Activated CD4-positive, CD25-positive, alpha-beta regulatory T cell (primary cell): ENCODE results near the gene TBC1D2B.

Experiments used
- DNase-seq, 4 experiments: peaks; one replicate each; lab custom pipeline; 2025; lab: John Stamatoyannopoulos, UW

The TBC1D2B gene

DNA sequence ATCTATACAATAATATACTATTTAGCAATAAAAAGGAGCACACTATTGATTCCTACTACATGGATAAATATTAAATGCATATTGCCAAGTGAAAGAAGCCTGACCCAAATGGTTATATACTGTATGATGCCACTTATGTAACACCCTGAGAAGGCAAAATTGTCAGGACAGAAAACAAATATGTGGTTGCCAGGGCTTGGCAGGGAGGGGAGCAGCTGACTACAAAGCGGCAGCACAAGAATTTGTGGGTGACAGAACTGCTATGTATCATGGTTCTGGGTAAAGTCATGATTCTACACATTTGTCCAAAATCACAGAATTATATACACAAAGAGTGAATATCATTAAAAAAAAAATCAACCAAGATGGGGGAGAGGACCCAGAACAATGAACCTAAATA is 22.5 kb downstream of the TBC1D2B start:
- no peak for DNase-seq

DNA sequence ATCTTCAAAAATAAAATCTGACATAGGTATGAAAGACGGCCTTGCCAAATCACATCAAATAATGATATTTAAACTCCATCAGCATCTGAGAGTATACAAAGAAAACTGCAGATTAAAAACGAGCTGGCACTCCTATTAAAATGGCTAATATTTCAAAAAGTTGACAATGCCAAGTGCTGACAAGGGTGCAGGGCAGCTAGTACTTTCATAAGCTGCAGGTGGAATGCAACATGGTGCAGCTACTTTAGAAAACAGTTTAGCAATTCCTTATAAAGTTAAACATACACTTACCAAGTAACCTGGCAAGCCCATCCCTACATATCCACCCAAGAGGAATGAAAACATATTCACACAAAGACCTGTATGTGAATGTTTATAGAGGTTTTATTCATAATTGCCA is 23.0 kb downstream of the TBC1D2B start:
- no peak for DNase-seq

DNA sequence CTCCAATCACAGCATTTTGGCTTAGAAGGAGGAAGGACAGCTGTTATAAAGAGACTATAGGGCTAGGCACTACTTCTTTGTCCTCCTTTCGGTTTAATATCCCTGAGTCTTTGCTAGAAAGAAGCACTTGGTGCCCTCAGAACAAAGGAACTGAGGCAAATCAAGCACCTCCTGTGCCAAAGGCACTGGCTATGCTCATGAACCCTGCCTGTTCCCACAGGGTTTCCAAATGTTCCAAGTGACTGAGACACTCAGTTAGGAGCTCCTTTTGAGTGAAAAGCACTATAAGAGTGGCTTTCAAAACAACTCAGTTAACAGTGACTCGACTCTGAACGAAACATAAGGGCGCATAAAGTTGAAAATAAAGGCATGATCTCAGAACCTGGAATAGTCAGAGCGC is 25.0 kb downstream of the TBC1D2B start:
- DNase-seq: no peak

DNA sequence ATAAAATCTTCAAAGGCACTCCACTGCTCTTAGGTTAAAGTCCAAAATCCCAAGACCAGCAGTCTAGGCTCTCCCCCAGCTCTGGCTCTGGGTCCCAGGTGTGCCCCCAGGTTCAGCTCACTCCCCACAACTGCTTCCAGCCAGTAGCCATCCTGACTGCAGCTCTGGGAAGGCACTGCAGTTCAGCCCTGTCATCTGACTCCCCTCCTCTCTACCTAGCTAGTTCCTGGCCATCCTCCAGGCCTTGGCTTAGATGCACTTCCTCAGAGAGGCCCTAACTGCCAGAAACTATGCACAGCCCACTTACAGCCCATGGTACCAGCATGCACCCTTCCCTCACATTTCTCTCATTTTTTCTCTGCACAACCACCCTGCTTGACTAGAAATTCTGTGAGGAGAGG is 25.5 kb downstream of the TBC1D2B start:
- DNase-seq: no peak

DNA sequence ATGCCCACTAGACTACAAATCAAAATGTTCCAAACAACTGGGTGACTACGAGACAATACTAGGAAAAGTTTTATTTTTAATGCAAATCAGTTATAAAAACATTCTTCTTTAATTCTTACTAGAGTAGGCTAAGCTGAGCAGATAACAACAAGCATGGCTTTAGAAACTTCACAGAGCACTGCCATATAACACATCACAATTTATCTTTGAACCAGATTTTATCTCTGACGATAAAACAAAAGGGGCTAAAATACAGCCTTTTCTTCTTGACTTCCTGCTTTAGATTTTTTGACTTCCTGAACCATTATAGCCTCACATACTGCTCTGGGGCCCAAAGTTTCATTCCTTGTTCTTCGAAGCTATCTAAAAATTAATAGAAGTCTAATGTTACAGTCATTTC is 25.9 kb downstream of the TBC1D2B start:
- no peak for DNase-seq

DNA sequence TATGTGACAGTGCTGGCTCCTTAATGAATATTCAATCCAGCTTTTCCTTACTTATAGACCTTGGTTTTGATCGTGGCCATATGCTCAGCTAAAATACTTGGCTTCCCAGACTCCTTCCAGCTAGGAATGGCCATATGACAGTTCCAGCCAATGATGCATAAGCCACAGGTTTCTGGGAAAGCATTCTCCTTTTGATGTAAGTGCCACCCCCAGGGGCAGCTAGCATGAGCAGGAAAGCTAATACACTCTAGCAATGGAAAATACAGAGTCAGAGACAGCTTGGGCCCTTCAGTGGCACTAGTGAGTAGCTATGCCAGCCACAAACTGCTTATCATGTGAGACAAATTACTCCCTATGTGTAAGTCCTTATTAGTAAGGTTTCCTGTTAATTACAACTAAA is 26.7 kb downstream of the TBC1D2B start:
- no peak for DNase-seq

DNA sequence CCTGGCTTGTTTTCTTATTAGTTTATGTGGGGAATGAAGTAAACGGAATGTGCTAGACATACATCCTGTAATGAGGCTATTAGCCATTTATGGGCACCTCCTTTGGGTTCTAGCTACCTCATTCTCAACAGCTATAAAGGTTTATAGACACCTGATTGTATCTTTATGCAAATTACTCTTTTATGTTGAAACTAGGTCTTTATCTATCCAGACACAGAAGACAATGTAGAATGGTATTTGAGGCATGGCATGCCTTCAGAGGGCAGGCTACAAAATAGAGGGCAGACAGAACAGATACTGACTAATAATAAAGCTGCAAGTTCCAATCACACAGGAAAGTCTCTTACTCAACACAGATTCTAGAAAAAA is 27.1 kb downstream of the TBC1D2B start:
- no peak for DNase-seq

DNA sequence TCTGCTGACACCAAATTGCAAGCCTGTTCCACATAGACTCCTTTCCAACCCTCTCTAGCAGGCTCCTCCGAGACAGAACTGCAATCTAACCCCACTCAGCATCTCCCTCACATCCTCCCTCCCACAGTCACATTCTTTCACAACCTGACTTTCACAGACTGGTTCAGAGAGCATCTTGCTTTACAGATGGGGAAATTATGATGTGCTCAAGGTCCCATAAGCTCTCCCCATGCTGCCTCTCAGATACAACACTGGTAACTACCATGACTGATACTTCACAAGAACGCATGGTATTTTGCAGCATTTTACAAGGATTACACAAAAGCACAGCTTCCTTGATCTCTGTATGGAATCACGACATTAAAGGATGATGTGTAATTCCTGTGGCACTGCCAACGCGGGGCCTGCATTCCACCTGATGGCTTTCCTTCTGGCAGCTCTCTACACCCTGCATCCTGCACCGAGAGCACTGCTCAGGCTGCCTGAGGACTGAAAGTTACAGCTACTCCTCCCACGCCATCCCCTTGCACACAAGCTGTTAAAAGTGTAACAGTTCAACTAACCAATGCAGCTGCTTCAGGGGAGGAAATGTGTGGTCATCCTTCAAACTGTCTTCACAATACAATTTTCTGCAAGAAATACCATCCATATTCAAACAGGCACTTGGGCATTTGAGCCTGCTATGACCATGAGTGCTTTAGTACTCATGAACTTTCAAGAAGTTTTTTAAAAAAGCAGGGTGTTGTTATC is 27.6 kb downstream of the TBC1D2B start:
- DNase-seq: peak in 1 of 4 experiments; percentile 29

DNA sequence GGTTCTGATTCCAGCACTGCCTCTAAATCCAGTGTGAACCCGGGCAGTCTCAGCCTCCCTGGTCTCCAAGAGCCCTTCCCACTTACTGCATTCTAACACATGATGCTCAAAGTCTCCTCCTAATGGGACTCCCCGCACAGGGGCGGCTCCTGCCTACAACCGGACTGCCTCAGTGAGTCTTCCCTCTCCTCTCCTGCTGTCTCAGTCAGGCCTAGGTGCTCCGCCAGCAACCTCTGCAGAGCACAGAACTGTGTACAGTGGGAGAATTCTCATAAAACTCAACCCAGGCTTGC is 28.9 kb downstream of the TBC1D2B start:
- no peak for DNase-seq

DNA sequence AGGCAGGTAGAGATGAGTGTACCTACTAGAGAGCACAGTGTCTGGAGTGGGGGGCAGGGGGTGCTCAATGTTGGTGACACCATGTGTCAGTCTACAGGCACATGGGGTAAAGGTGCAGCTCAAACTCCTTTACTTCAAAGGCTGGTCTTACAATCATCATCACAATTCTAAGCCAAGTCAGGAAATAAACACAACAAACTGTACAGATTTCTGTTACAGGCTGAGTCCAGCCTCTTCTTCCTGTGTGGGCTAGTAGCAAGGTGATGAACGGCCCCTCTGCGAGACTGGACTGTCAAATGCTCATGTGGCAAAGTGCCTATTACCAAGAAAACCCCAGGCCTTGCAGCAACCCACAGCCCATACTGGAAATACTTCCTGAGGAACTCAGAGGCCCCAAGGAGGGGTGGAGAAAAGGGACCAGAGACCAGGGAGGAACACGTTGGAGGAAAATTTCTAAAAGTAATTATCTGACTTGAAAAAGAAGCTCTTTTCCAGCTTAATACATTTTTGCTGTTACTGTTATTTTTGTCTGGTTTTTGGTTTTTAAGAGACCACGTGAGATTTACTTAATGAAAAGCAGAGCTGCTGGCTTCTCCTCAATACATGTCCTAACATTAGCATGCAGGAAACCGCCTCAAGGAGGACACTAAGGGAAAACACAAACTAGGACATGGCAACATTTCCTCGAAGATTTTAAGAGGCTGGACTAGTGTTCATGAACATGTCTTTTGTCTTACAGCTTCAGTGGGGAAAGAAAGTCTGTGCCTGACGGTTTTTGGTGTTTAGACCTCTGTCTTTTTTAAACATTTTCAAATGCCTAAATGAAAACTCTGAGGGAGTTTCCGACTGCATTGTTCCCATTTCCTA is 29.5 kb downstream of the TBC1D2B start:
- DNase-seq: no peak

DNA sequence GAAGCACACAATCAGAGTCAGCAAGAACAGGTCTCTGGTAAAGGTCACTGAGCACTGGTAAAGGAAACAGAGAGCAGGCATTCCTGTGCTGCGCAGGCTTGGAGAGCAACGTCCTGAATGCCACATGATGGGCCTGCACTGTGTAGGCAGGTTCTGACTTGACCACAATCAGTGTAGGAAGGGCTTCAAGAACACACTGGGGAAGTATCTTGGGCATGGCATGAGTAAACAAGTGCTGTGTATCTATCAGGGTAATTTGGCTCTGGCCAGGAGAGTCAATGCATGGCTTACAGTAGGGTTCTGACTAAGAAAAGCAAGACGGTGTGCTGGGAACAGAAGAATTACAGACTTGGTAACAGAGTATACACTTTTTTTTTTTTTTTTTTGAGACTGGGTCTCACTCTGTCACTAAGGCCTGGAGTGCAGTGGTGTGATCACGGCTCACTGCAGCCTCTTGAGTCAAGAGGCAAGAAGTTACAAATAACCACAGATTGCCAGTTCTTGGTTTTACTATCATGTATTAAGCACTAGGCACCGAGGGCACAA is 30.6 kb downstream of the TBC1D2B start:
- no peak for DNase-seq

DNA sequence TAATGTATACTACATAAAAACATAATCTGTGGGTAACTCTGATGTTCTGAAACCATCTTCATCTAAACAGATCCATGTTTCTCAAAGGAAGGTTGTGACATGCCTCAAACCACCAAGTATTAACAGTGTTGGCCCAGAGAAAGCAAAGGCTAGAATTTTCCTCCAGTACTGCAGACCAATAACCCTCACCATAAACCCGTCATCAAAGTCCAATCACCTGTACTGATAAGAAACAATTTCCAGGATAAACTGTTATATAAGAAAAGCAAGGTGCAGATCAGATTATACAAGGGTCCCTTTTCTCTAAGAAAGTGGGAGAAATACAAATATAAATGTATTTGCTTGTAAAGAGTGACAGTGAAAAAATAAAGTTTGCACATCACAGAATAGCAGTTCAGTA is 32.3 kb downstream of the TBC1D2B start:
- no peak for DNase-seq

DNA sequence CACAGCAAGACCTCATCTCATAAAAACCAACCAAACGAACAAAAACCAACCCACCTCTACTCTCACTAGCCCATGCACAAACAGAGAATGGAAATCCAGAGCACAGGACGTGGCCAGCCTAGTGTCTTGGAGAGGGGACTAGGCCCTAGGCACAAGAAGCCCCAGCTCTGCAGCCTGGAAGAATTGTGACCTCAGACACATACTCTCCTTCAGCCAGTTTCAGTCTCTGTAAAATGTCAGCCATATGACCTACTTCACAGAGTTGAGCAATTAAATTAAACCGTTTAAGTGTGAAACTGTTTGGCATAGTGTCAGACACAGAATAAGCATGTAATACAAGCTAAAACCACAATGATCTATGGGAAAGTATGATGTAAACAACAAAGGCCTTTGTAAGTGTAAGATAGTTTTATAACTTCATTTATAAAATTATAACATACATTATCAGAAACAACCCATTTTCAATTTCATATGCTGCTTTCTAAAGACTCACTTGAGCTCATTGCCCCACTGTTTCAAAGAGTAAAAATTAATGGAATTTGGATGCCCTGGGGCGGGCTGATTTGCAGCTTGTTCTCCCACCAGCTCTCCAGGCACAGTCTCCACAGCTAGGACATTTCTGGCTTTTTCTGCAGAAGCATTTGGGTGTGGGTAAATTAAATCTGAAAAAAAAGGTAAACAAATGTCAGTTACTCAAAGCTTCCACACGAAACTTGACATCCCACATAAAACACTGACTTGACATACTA is 32.9 kb downstream of the TBC1D2B start:
- DNase-seq: no peak

DNA sequence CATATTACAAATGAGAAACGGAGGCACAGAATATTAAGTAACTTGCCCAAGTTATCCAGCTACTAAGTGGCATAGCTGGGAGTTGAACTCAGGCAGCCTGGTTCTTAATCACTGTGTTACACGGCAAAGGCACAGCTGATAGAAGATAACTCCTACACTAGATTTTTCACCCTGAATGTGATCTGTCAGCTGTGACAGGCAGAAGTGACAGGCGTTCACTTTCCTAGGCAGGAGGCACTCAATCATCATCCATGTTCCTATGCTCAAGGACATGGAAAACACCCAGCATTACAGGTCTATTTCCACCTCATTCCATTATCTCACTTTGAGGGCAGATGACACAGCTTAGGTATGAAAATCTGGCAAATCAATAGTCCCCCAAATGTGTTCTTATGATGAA is 35.6 kb downstream of the TBC1D2B start:
- DNase-seq: no peak

DNA sequence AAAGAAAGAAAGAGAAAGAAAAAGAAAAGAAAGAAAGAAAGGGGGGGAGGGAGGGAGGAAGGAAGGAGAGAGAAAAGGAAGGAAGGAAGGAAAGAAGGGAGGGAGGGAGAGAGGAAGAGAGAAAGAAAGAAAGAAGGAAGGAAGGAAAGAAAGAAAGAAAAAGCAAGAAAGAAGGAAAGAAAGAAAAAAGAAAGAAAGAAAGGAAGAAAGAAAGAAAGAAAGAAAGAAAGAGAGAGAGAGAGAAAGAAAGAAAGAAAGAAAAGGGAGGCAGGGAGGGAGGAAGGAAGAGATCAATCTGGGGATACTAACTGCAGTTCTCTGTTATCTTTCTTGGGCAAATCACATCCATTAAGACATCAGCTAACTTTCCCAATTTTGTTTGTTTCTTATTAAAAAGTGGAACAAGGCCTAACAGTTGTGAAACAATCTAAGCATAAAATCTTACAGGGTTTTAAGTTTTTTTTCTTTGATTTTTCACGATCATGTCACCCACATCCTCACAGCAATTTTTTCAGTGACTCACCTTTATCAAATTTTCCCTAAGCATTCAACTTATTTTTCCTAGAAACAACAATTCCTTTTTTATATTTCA is 36.8 kb downstream of the TBC1D2B start:
- no peak for DNase-seq

DNA sequence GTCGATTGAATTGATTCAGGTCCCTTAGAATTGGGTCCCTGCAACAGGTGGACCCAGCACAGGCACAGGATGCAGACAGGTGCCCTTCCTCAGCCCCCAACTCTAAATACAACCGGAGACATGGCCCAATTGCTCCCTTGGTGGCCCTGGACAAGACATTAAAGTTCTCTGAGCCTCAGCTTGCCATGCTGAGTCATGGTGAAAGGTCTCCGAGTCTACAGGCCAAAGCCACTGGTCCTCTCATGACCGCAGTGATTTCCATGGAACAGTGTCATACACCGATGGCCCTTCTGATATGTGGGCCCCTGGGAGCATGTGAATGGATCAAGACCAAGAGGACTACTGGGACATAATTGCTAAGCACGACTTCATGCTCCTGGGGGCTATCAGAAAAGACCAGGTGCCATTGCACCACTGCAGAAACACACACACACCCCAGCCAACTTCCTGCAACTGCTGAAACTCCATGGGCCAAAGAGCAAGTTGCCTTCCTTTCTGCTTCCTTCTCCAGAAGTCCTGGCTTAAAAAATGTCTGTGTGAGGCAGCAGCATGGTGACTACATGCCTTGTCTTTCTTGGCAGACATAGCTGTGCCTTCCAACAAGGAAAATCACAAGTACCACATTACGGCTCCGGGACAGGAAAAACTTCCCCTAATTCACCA is 38.8 kb downstream of the TBC1D2B start:
- no peak for DNase-seq

DNA sequence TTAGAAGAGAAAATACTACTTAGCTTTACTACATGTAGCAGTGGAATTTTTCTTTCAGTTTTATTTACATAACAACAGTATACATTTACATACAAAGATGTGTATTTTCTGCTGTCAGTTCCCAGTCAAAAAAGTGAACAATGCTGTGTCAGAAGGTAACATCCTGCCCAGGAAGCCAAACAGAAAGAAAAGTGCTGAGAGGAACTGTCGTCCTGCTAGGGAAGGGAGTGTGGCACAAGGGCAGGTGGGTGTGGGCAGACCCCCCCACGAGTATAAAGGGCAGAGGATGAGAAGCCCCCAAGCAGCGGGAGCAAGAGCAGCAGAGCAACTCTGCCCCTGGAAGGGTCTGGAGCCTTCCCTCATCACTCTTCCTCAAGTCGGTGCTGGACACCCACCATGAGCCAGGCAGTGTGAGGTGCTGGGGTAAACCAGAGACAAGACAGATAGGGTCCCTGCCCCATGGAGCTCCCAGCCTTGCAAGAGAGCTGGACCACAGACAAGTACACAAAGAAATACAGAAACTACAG is 39.7 kb downstream of the TBC1D2B start:
- DNase-seq: no peak

DNA sequence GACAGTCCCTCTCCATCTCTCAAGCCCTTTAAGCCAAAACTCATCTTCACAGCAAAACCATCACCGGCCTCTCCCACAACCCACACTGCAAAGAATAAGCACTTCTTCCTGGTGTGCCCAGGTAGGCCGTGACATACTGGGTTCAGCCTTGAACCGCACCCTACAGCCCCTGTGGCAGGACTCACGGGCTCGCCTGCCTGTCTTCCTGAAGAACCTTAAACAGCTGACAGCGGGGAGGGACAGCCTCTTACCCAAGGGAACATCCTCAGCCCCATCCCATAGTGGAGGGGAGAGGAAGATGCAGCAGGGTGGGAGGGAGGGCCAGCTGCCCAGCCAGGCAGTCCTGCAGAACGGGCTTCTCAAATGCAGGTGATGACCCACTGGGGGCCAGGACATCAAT is 40.2 kb downstream of the TBC1D2B start:
- DNase-seq: no peak

DNA sequence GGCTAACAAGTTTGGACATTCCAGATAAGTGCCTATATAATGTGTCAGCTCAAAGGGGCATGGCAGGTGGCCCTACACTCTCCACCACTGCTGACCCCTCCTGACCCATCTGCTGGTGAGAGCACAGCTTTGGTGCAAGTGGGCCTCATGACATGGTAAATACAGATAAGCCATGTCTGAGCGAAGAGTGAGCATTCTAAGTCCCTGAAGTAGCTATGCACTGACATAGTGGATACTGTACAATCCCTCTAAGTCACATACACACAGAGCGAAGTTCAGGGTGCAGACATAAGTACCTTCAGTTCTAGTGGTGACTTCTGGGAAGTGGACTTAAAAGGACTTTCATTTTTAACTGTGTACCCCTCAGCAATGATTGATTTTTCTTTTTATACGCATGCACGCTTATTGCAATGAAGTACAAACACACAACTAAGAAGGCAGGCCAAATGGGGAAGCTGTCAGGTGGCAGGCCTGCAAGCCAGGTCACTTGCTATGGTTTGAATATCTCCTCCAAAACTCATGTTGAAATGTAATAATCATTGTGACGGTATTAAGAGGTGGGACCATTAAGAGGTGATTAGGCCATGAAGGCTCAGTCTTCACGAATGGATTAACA is 41.5 kb downstream of the TBC1D2B start:
- no peak for DNase-seq

DNA sequence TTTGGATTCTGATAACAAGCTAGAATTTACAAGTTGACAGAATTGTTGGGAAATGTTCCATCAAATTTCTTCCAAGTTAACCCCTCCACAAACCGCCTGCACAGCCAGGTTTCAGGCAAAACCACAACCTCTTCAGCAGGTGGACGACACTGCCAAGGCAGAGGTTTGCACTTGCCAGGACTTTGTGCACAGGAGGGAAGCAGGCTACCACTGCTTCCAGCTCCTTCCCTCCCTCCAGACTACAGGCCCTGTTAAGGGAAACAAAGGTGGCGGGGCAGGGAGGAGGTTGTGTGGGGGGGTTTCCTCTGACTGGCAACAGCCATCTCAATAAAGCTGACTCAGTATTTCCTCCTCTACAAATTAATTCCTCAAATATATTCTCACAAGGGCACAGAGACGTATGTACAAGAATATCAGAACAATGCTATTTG is 42.2 kb downstream of the TBC1D2B start:
- no peak for DNase-seq
